GM12878 (cell line): ENCODE data around the gene FAM229B. TPM values are rescaled to one million over a fixed set of nuclear protein-coding genes. Genes with fewer than 3 reads are reported as not detected.

Source experiments
- ATAC-seq: fragments of 200-7000 bp; cut with Tn5 transposase; 3 replicates; pipeline ENCODE4 v1.9.1; 2020; ENCODE audit warnings: mild to moderate bottlenecking, moderate library complexity
- BruUV-seq: library from RNA; stranded (reverse); fragments of 400-500 nt; replicated peaks from 2 replicates; lab custom pipeline; 2021; lab: Mats Ljungman, UMichigan
- CTCF ChIA-PET: fragments of 300-600 bp; sonication (Branson Sonifier 250); formaldehyde crosslinking; extraction: SDS; loops from one replicate; lab custom pipeline; 2021; ENCODE audit warnings: inconsistent platforms; lab: Yijun Ruan, JAX
- POLR2A ChIA-PET: fragments of 350-600 bp; formaldehyde crosslinking; extraction: SDS; loops from one replicate; lab custom pipeline; 2021; ENCODE audit warnings: inconsistent platforms; lab: Charles Lee
- RAD21 ChIA-PET: fragments of 300-600 bp; sonication (Branson Sonifier 250); formaldehyde crosslinking; loops from one replicate; lab custom pipeline; 2023; ENCODE audit warnings: antibody characterized with exemption; ENCODE audit not compliant: unreplicated experiment; lab: Charles Lee
- SMC1A ChIA-PET: fragments of 300-600 bp; sonication (Branson Sonifier 250); formaldehyde crosslinking; loops from one replicate; lab custom pipeline; 2023; ENCODE audit not compliant: unreplicated experiment, uncharacterized antibody; lab: Charles Lee
- DNase-seq: peaks from one replicate; pipeline ENCODE4 v3.0.0-alpha.2; 2011; ENCODE audit warnings: low read depth, low spot score
- FAIRE-seq: peaks from 3 replicates; lab custom pipeline; 2011; peaks lifted over from hg19 to GRCh38; lab: Jason Lieb, UNC
- H2AFZ ChIP-seq: 2 replicates; pipeline ENCODE4 v1.6.0; 2011; ENCODE audit warnings: low read depth, low read length, control low read depth; ENCODE audit not compliant: control insufficient read depth
- H3K27ac ChIP-seq: 2 replicates; pipeline ENCODE4 v1.5.1; 2011; ENCODE audit warnings: control low read depth; ENCODE audit not compliant: control insufficient read depth, insufficient read depth
- H3K27me3 ChIP-seq, 2 experiments: replicated peaks in 1 of 2; 2 replicates each; pipeline versions ENCODE4 v1.6.0 to v1.6.1; 2011; ENCODE audit warnings: low read length in 1 of 2; ENCODE audit not compliant: control insufficient read depth in 2 of 2, insufficient read depth in 2 of 2
- H3K36me3 ChIP-seq, 2 experiments: 2 replicates each; pipeline ENCODE4 v1.5.1; 2011; ENCODE audit warnings: low read length in 1 of 2; ENCODE audit not compliant: control insufficient read depth in 2 of 2, insufficient read depth in 2 of 2
- H3K4me1 ChIP-seq: 2 replicates; pipeline ENCODE4 v1.6.1; 2011; ENCODE audit warnings: mild to moderate bottlenecking, low read length, moderate library complexity, mixed read lengths; ENCODE audit not compliant: control insufficient read depth, insufficient read depth
- H3K4me2 ChIP-seq: 2 replicates; pipeline ENCODE4 v1.6.0; 2011; ENCODE audit warnings: control low read depth; ENCODE audit not compliant: control insufficient read depth, insufficient read depth
- H3K4me3 ChIP-seq: fragments of 200-600 bp; sonication (generic); 2 replicates; pipeline ENCODE4 v1.5.1; 2016
- H3K79me2 ChIP-seq: 2 replicates; pipeline ENCODE4 v1.6.0; 2011; ENCODE audit warnings: low read length; ENCODE audit not compliant: control insufficient read depth, insufficient read depth
- H3K9ac ChIP-seq: 2 replicates; pipeline ENCODE4 v1.8.0; 2011; ENCODE audit warnings: low read length, control low read depth, mixed read lengths; ENCODE audit not compliant: control insufficient read depth, insufficient read depth
- H3K9me3 ChIP-seq: replicated peaks from 3 replicates; pipeline ENCODE4 v1.5.1; 2011; ENCODE audit warnings: mild to moderate bottlenecking, low read length; ENCODE audit not compliant: control insufficient read depth, insufficient read depth
- H4K20me1 ChIP-seq: 2 replicates; pipeline ENCODE4 v1.6.0; 2011; ENCODE audit not compliant: control insufficient read depth, insufficient read depth
- EZH2 ChIP-seq: IDR thresholded peaks from 2 replicates; pipeline ENCODE4 v1.6.1; 2012; ENCODE audit warnings: low read depth, mild to moderate bottlenecking, control low read depth, inconsistent platforms, low read length, borderline replicate concordance; ENCODE audit not compliant: control insufficient read depth
- GABPA ChIP-seq: IDR thresholded peaks from 2 replicates; pipeline ENCODE4 v1.6.1; 2014; ENCODE audit warnings: antibody characterized with exemption, low read depth, mild to moderate bottlenecking, inconsistent platforms
- LARP7 ChIP-seq: fragments of 450-650 bp; IDR thresholded peaks from 2 replicates; pipeline ENCODE4 v1.6.1; 2017; ENCODE audit warnings: mild to moderate bottlenecking
- RAD21 ChIP-seq: IDR thresholded peaks from 2 replicates; pipeline ENCODE4 v1.6.1; 2011; ENCODE audit warnings: mild to moderate bottlenecking, low read depth, low read length, moderate library complexity; ENCODE audit not compliant: insufficient read depth
- SREBF1 ChIP-seq: IDR thresholded peaks from 2 replicates; pipeline ENCODE4 v1.6.1; 2012; ENCODE audit warnings: mild to moderate bottlenecking, low read length
- TARDBP ChIP-seq: IDR thresholded peaks from 2 replicates; pipeline ENCODE4 v1.6.1; 2016; ENCODE audit warnings: borderline replicate concordance
- TCF12 ChIP-seq: IDR thresholded peaks from 2 replicates; pipeline ENCODE4 v1.6.1; 2011; ENCODE audit warnings: low read depth, mild to moderate bottlenecking, low read length
- YBX1 ChIP-seq: fragments of 450-650 bp; IDR thresholded peaks from 2 replicates; pipeline ENCODE4 v1.6.1; 2016; ENCODE audit warnings: antibody characterized with exemption
- WGBS: methylation state at CpG from one replicate; pipeline ENCODE4 v1.1.6; 2016; ENCODE audit warnings: low lambda C conversion rate; ENCODE audit not compliant: insufficient replicate concordance, insufficient coverage; ENCODE audit errors: missing lambda C conversion rate; 5-methylcytosine and 5-hydroxymethylcytosine counted together
- in situ Hi-C: fragments of 300-500 bp; cut with MboI; formaldehyde crosslinking; loops from 9 replicates; pipeline ENCODE4 v1.14.3; 2018; ENCODE audit warnings: mixed read lengths
- intact Hi-C: fragments of 100-400 bp; cut with micrococcal nuclease; formaldehyde crosslinking; loops from one replicate; pipeline ENCODE4 v1.14.2; 2022; ENCODE audit not compliant: unreplicated experiment
- polyA plus RNA-seq, 11 experiments: library from polyadenylated mRNA; depleted of rRNA in 4 of 11; unstranded in 6 of 11; stranded (reverse) in 5 of 11; fragments of >200 nt; fragmentation: Nextera tagmentation in 4 of 11; fragmentation: Illumina TruSeq in 1 of 11; extraction: Ambion mirVana in 4 of 11; extraction: Trizol in 1 of 11; gene quantifications; 1 replicate in 1 of 11; 2 replicates in 10 of 11; pipeline versions ENCODE4 v1.2.1 to v1.2.3, GENCODE V29; 2011 to 2016; ENCODE audit warnings: inconsistent platforms in 2 of 11, missing spikeins in 2 of 11, low read depth in 1 of 11
- total RNA-seq, 4 experiments: library from RNA; depleted of rRNA in 3 of 4; stranded (reverse); fragments of >200 nt in 3 of 4; fragmentation: Illumina TruSeq in 1 of 4; extraction: Trizol in 1 of 4; gene quantifications; 2 replicates each; pipeline versions ENCODE4 v1.2.1 to v1.2.3, GENCODE V29; 2013 to 2021
- TF ChIP-seq, protein P1 (sequence below): fragments of 450-650 bp; IDR thresholded peaks from 2 replicates; pipeline ENCODE4 v1.6.1; 2016; ENCODE audit warnings: mild to moderate bottlenecking
- TF ChIP-seq, protein P2 (sequence below): fragments of 450-650 bp; IDR thresholded peaks from 2 replicates; pipeline ENCODE4 v1.6.1; 2017; ENCODE audit warnings: antibody characterized with exemption, mild to moderate bottlenecking, moderate library complexity
- TF ChIP-seq, protein P3 (sequence below): IDR thresholded peaks from 2 replicates; pipeline ENCODE4 v1.6.1; 2012; ENCODE audit warnings: improper control_type of control experiment, low read depth, low read length; ENCODE audit not compliant: insufficient replicate concordance
- TF ChIP-seq, protein P4 (sequence below): fragments of 450-650 bp; IDR thresholded peaks from 2 replicates; pipeline ENCODE4 v1.6.1; 2017; ENCODE audit warnings: borderline replicate concordance

FAM229B gene
- total and polyA plus RNA-seq, 10 of the 15 experiments (the other 5 are each of a cell fraction or from before 2014, with no cell fraction given): 0.82 to 5.7 (median 3.1) TPM

DNA sequence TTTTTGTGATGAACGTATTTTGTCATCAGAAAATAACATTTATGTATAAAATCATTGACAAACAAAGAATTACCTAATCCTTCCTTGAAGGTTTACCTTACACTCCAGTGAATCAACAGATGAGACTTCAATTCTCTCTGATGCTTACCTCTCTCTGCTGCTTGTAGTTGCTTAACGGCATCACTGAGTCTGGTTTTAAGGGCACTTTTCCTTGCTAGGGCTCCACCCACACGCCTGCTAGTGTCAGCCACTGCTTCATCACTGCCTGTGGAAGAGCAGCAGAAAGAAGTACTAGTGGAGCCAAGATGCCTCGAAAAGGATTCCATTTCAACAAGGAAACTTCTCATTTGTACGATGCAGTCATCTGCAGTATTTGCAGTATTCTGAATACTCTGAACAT, 63.0 kb downstream of the FAM229B start:
- 29% methylated on average over 5 of the region's 5 CpGs for WGBS
- SMC1A ChIA-PET: no interaction called here
- CTCF ChIA-PET: interaction anchor here (1.1 to 1.9 kb wide), 4 partner anchors 11 to 30 kb away, joined by 3 to 5 read pairs (median 4); no protein-coding TSS in a partner anchor
- Histone ChIP-seq H3K9me3 (no peaks in the 10 kb centered on the region), H3K9ac (no peak overlapping the region), H3K4me2 (no peak overlapping the region), H3K79me2 (no peaks in the 10 kb centered on the region), H3K27me3 (peaks cover 0 to under 1% of the 10 kb centered on the region in 2 experiments; a peak in 1 of 4 replicates), H3K4me1 (no peaks in the 10 kb centered on the region), H3K36me3 (no peaks in the 10 kb centered on the region), H3K27ac (no peak overlapping the region), H4K20me1 (no peaks in the 10 kb centered on the region), H3K4me3 (no peak overlapping the region), H2AFZ (no peak overlapping the region)
- intact Hi-C loops: no loop called here
- no TSS peak for BruUV-seq
- FAIRE-seq (no peak), DNase-seq (no peak), ATAC-seq (no peak)
- POLR2A ChIA-PET: no interaction called here
- RAD21 ChIA-PET: interaction anchor here (0.6 kb wide), 1 partner anchor 16 kb away, joined by 3 read pairs; no protein-coding TSS in a partner anchor
- in situ Hi-C loops: no loop called here
- TF ChIP-seq GABPA: no peak
- TF ChIP-seq EZH2: no peak
- TF ChIP-seq, protein P1, sequence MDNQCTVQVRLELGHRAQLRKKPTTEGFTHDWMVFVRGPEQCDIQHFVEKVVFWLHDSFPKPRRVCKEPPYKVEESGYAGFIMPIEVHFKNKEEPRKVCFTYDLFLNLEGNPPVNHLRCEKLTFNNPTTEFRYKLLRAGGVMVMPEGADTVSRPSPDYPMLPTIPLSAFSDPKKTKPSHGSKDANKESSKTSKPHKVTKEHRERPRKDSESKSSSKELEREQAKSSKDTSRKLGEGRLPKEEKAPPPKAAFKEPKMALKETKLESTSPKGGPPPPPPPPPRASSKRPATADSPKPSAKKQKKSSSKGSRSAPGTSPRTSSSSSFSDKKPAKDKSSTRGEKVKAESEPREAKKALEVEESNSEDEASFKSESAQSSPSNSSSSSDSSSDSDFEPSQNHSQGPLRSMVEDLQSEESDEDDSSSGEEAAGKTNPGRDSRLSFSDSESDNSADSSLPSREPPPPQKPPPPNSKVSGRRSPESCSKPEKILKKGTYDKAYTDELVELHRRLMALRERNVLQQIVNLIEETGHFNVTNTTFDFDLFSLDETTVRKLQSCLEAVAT: no peak
- TF ChIP-seq, protein P2, sequence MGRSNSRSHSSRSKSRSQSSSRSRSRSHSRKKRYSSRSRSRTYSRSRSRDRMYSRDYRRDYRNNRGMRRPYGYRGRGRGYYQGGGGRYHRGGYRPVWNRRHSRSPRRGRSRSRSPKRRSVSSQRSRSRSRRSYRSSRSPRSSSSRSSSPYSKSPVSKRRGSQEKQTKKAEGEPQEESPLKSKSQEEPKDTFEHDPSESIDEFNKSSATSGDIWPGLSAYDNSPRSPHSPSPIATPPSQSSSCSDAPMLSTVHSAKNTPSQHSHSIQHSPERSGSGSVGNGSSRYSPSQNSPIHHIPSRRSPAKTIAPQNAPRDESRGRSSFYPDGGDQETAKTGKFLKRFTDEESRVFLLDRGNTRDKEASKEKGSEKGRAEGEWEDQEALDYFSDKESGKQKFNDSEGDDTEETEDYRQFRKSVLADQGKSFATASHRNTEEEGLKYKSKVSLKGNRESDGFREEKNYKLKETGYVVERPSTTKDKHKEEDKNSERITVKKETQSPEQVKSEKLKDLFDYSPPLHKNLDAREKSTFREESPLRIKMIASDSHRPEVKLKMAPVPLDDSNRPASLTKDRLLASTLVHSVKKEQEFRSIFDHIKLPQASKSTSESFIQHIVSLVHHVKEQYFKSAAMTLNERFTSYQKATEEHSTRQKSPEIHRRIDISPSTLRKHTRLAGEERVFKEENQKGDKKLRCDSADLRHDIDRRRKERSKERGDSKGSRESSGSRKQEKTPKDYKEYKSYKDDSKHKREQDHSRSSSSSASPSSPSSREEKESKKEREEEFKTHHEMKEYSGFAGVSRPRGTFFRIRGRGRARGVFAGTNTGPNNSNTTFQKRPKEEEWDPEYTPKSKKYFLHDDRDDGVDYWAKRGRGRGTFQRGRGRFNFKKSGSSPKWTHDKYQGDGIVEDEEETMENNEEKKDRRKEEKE: no peak
- no peak for TF ChIP-seq TARDBP
- TF ChIP-seq, protein P3, sequence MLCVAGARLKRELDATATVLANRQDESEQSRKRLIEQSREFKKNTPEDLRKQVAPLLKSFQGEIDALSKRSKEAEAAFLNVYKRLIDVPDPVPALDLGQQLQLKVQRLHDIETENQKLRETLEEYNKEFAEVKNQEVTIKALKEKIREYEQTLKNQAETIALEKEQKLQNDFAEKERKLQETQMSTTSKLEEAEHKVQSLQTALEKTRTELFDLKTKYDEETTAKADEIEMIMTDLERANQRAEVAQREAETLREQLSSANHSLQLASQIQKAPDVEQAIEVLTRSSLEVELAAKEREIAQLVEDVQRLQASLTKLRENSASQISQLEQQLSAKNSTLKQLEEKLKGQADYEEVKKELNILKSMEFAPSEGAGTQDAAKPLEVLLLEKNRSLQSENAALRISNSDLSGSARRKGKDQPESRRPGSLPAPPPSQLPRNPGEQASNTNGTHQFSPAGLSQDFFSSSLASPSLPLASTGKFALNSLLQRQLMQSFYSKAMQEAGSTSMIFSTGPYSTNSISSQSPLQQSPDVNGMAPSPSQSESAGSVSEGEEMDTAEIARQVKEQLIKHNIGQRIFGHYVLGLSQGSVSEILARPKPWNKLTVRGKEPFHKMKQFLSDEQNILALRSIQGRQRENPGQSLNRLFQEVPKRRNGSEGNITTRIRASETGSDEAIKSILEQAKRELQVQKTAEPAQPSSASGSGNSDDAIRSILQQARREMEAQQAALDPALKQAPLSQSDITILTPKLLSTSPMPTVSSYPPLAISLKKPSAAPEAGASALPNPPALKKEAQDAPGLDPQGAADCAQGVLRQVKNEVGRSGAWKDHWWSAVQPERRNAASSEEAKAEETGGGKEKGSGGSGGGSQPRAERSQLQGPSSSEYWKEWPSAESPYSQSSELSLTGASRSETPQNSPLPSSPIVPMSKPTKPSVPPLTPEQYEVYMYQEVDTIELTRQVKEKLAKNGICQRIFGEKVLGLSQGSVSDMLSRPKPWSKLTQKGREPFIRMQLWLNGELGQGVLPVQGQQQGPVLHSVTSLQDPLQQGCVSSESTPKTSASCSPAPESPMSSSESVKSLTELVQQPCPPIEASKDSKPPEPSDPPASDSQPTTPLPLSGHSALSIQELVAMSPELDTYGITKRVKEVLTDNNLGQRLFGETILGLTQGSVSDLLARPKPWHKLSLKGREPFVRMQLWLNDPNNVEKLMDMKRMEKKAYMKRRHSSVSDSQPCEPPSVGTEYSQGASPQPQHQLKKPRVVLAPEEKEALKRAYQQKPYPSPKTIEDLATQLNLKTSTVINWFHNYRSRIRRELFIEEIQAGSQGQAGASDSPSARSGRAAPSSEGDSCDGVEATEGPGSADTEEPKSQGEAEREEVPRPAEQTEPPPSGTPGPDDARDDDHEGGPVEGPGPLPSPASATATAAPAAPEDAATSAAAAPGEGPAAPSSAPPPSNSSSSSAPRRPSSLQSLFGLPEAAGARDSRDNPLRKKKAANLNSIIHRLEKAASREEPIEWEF: no peak
- no peak for TF ChIP-seq RAD21
- no peak for TF ChIP-seq TCF12
- TF ChIP-seq, protein P4, sequence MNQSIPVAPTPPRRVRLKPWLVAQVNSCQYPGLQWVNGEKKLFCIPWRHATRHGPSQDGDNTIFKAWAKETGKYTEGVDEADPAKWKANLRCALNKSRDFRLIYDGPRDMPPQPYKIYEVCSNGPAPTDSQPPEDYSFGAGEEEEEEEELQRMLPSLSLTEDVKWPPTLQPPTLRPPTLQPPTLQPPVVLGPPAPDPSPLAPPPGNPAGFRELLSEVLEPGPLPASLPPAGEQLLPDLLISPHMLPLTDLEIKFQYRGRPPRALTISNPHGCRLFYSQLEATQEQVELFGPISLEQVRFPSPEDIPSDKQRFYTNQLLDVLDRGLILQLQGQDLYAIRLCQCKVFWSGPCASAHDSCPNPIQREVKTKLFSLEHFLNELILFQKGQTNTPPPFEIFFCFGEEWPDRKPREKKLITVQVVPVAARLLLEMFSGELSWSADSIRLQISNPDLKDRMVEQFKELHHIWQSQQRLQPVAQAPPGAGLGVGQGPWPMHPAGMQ: no peak
- TF ChIP-seq YBX1: no peak
- no peak for TF ChIP-seq SREBF1
- no peak for TF ChIP-seq LARP7
